GM10847 (cell line): Measurements from ENCODE around the gene MEGF10.

Experiments used
- POLR2A ChIP-seq: IDR thresholded peaks from 2 replicates; pipeline ENCODE4 v1.6.1; 2011; ENCODE audit not compliant: insufficient read length; ENCODE audit errors: extremely low read depth

The MEGF10 gene

DNA sequence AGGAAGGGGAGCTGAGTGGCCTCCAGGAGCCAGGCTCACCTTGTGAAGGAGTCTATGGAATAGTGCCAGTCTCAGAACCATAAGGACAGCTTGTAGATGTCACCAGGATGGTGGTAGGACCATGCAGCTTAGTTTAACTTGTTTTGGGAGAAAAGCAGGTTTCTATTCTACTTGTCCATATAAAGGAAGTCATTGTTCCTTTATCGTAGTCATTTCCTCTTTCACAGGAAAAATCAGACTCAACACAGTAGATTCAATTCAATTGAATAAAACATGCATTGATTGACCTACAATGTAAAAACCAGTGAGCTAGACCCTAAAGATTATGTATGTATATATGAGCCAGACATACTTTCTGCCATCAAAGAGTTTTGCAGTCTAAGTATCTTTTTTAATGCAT, 53.3 kb downstream of the MEGF10 start:
- TF ChIP-seq POLR2A: no peak

DNA sequence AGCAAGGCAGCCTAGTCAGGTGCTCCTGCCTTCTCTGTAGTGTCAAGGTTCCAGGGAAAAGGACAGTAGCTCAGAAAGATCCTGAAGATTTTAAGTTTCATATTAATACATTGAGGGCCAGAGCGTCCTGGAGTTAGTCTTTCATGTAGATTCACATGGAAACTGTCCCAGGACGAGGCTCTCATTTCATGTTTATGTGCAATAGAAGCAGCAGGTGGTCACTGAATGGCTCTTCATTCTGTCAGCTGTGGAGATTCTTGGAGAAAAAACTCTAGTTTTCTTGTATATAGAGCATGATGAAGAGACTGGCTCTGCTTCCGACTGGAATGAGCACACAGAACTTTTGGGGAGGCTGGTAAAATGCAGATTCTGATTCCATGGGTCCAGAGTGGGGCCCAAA, 54.3 kb downstream of the MEGF10 start:
- TF ChIP-seq POLR2A: no peak

DNA sequence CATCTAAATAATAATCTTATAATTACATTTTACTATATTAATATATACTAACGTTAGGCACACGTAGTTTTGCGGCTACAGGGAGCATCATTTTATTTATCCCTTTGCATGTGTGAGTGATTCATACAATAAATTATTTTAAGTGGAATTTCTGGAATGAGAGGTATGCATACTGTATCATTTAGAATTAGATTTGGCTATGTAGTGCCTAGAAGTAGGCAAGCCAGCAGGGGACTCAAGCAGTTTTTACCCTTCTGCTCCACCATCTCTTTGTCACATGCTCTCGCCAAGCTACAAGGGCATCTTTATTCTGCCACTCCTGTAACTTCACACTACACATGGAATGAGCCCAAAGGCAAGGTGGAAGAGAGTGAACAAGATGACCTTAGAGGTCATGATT, 60.8 kb downstream of the MEGF10 start:
- TF ChIP-seq POLR2A: no peak

DNA sequence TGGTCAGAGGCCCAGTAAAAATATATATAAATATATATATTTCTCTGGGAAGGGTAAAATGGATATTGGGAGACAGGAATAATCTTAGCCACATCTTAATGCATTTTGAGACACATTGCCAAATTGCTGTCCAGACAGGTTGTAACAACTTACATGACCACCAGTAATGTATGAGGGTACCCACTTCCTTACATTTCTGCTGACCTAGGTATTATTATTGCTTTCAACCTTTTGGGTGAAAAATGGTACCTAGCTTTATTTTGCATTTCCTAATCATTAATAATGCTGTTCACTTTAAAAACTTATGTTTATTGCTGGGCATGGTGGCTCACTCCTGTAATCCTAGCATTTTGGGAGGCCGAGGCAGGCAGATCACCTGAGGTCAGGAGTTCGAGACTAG, 61.5 kb downstream of the MEGF10 start:
- TF ChIP-seq POLR2A: no peak

DNA sequence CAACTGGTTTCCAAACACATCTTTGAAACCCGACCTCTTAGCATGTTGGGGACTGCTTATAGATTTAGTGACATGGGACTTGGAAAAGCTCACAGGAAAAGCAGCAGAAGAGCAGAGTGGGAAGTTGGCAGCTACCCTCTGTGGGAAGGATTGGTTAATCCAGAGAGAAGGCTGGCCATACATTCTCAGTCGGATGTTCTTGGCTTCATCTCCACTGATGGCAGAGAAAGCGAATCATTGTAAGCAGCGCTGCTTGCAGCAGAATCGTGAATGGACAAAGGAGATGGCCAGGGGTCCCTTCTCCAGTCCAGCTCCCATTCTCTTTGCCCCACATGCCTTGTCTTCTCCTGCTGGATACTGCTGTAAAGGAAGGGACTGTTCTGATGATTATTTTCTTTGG, 62.7 kb downstream of the MEGF10 start:
- no peak for TF ChIP-seq POLR2A

DNA sequence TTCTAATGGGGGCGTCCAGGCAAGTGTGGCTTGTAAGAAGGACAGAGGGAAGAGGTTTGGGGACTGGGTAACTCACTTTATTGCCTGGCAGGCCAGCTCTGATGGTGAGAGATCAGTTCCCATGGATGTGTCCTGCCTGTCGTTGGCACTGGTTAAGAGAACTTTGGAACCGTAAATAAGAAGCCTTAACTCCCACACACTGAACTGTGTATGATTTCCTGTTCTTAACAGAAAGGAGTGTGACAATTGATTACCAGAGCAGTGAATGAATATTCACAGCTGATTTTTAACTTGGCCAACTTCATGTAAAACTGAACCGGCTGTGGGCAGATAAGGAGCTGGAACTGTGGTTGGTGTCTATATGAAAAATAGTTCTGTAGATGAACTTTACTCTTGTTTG, 63.2 kb downstream of the MEGF10 start:
- TF ChIP-seq POLR2A: no peak

DNA sequence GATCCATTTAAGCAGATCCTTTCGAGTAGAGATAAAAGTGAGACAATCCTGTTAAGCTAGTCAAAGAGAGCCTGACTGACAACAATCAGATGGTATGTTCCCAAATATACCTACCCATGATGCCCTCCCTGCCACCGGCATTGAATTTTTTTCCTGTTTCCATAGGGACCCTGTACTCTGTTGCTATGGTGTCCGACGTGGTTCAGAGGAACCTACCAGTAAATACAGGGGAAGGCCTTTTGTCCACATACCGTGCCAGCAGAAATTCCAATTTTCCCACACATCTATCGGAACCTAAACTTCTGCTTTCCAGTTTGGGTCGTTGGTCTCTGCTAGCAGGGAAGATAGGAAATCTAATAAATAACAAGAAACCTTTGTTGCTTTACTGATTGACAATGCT, 64.7 kb downstream of the MEGF10 start:
- TF ChIP-seq POLR2A: no peak

DNA sequence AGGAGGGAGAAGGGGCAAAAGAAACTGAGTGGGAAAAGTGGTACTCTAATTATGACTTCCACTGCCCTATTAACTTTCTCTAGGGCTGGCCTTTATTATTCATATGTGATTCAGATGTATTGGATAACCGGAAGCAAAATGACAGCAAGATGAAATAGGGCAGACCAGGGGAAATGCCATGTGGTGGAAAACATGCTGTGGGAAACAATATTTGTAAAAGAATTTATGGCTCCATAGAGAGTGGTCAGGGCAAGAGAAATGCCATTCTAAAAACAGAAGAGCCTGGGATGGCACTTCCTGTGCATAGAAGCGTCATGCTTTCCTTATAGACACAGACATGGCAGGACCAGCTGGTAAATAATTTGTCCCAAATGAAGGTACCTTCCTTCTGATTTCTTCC, 67.7 kb downstream of the MEGF10 start:
- no peak for TF ChIP-seq POLR2A

DNA sequence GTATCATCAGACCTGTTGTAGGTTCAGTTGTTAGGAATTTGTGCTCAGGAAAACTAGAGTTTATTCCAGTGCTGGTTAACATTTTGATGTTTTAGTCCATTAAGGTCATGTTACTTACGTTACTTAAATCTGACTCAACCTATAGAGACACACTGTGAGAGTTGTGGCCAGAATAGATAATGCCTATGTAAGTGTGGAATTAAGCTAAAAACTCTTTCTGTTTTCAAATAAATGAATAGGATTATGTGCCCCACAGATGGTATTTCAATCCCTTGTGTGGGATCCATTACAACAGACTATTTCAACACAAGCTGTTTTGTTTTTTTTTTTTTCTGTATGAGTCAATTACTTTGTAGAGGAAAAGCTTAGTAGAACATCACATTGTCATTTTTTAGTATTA, 68.1 kb downstream of the MEGF10 start:
- no peak for TF ChIP-seq POLR2A

DNA sequence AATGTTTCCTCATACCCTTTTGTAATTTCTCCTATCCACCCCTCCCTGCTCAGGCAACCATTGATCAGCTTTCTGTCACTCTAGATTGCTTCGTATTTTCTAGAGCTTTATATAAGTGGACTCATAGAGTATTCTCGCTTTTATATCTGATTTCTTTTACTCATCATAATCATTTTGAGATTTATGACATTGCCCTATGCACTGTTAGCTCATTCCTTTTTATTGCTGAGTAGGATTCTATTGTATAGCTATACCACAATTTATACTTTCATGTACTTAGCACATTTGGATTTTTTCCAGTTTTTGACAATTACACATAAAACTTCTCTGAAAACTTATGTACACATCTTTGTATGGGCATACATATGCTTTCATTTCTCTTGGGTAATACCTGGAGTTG, 68.9 kb downstream of the MEGF10 start:
- TF ChIP-seq POLR2A: no peak

DNA sequence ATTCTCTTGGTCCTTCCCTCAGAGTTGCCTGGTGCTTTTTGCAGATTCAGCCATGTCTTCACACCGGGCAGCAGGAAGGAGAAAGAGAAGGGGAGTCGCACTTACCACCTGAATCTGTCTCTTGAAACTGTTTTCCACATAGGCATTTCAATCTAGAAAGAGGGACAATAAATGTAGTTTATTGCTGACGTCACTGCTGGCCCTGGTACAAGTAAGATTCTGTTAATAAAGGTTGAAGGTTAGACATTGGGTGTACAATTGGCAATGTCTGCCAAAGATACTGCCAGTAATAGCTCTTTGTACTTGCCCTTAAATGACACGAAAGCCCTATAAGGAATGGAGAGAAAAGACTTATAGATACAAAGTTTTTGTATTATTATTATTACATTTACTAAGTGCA, 72.8 kb downstream of the MEGF10 start:
- TF ChIP-seq POLR2A: no peak

DNA sequence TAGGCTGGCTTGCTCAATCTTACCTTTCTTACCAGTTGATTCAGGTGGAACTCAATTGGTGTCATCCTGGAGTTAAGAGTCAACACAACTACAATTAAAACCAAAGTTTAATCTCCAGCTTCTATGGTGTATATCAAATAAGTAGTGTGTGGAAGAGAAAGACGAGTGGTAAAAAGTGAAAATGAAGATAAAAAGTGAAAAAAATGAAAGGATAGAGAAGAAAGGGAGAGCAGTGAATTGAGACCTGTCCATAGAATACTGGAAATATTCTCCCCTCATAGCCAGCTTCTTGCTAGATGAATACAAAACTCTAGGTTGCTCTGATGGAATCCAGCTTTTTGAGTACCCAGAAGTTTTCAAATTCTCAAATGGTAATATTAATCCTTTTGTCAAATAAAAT, 76.4 kb downstream of the MEGF10 start:
- no peak for TF ChIP-seq POLR2A

DNA sequence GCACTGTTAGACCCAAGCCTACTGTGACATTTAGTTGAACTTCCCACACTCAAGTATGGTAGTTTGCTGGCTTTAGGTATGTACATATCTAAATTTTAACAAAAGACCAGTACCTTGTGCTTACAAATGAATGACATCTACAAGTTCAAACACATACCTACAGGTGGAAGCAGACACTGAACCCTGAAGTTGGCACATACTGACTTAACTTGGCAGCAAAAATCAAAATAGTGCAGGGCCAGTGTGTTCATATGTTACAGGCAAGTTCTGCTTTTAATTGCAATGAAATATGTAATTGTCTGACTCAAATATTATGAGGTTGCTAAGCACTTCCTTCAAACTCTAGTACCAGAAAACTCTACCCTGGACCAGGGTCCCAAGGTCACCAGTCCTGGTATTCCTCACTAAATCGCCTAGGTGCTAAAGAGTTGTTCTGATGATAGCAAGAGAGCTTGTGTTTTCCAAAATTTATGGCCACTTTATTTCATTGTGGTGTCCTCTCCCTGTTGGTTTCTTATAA, 77.4 kb downstream of the MEGF10 start:
- TF ChIP-seq POLR2A: no peak

DNA sequence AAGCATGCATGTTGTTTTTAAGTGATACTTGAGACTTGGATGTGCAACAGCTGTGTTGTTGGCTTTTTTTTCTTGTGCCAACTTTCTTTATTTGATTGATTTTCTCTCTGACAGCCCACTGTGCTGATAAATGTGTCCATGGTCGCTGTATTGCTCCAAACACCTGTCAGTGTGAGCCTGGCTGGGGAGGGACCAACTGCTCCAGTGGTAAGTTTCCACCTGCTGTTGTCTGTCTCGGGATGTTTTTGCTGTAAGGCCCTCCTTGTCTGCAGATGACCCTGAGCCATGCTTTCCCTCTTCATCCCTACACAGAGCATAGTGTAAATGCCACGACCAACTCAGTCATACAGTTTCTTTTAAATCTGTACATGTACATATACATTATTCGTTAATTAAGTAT, 79.2 kb downstream of the MEGF10 start:
- TF ChIP-seq POLR2A: no peak

DNA sequence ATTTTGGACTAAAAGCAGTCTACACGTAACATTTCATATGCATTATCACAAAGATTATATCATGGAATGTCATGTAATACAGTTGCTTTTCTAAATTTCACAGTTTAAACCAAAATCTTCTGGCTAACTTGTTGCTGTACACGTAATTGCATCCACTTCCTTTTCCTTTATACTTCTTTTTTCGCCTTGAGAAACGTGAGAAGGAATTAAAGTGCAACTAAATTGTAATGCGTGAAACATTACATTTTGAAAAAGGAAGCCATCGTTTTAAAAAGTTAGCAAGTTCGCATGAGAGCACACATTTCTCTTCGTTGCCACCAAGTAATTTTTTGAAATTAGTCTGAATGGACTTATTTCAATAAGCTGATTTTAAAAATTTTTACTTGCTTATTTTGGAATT, 80.0 kb downstream of the MEGF10 start:
- no peak for TF ChIP-seq POLR2A

DNA sequence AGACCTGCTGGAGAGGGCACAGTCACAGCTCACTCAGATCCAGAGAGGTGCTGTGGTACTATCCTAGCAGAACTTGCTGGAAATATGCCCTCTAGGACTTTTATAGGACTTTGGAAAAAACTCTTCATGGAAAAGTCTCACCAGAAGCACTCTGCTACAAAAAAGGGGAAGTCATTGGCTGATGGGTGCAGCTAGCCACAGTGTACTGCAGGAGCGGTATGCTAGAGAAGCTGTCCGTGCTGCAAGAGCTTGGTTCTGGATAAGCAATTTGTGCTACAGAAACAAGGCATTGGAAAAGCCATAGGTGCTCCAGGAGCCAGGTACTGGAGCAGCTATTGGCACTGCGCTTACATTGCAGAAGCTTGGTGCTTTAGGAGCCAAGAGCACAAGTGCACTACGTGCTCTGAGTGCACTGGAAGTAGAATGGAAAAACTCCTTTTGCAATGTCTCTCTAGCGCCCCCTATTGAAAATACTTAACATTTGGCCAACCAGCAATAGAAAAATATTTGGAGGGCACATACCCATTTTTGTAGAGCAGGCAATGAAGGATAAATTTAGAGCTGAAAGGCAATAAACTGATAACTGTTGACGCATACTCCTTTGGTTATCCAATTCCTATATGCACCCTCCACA, 83.4 kb downstream of the MEGF10 start:
- TF ChIP-seq POLR2A: no peak

DNA sequence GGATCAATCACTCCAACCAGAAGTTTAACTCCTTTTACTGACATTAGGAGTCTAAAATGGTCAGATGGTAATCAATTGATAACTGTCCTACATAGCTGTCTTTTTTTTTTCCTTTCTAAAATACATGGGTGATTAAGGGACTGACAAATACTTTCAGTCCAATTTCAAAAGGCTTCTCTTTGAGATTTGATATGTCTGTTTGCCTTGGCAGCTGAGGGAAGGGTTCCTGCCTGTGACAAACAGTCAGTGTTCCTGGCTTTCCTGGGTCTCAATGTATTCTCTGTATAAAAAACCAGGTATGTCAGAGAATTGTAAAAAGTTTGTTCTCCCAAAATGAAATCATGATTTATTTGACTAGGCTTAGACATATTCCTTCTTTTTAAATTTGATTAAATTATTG, 84.5 kb downstream of the MEGF10 start:
- no peak for TF ChIP-seq POLR2A
